Panc1 (cell line): ENCODE data around the gene COPZ2. TPM values are rescaled to one million over a fixed set of nuclear protein-coding genes. Genes with fewer than 3 reads are reported as not detected.

ENCODE experiments used
- ATAC-seq: fragments of 200-7000 bp; cut with Tn5 transposase; 2 replicates; pipeline ENCODE4 v1.9.1; 2020; ENCODE audit warnings: mild to moderate bottlenecking, moderate library complexity
- BruUV-seq: library from RNA; stranded (reverse); fragments of 400-500 nt; replicated peaks from 2 replicates; lab custom pipeline; 2021; lab: Mats Ljungman, UMichigan
- CTCF ChIA-PET: fragments of 300-600 bp; sonication (Branson Sonifier 250); formaldehyde crosslinking; loops from one replicate; lab custom pipeline; 2022; ENCODE audit warnings: antibody characterized with exemption; lab: Charles Lee
- POLR2A ChIA-PET: fragments of 300-600 bp; sonication (Branson Sonifier 250); formaldehyde crosslinking; loops from one replicate; lab custom pipeline; 2022; ENCODE audit warnings: antibody characterized with exemption; lab: Charles Lee
- DNase-seq: peaks from one replicate; pipeline ENCODE4 v3.0.0-alpha.2; 2010; ENCODE audit warnings: low read depth, low spot score
- H3K27ac ChIP-seq: 2 replicates; pipeline ENCODE4 v1.5.1; 2011; ENCODE audit warnings: mild to moderate bottlenecking, low read length, inconsistent platforms
- H3K27me3 ChIP-seq: fragments of 200-500 bp; sonication (Bioruptor generic); 2 replicates; pipeline ENCODE4 v1.6.0; 2014; ENCODE audit warnings: low read length, inconsistent platforms; ENCODE audit not compliant: control insufficient read depth, insufficient read depth
- H3K36me3 ChIP-seq: fragments of 200-500 bp; sonication (Bioruptor generic); 2 replicates; pipeline ENCODE4 v1.5.1; 2014; ENCODE audit warnings: inconsistent platforms, mild to moderate bottlenecking, low read length, moderate library complexity; ENCODE audit not compliant: control insufficient read depth, insufficient read depth
- H3K4me1 ChIP-seq: 2 replicates; pipeline ENCODE4 v1.5.1; 2011; ENCODE audit warnings: inconsistent platforms, mild to moderate bottlenecking, low read length, moderate library complexity; ENCODE audit not compliant: control insufficient read depth, insufficient read depth
- H3K4me3 ChIP-seq, 2 experiments: 2 replicates each; pipeline ENCODE4 v1.5.1; 2011 to 2012; ENCODE audit warnings: low read depth in 2 of 2, low read length in 2 of 2, mild to moderate bottlenecking in 2 of 2, inconsistent platforms in 1 of 2, moderate library complexity in 1 of 2
- H3K9me3 ChIP-seq: fragments of 200-500 bp; sonication (Bioruptor generic); 2 replicates; pipeline ENCODE4 v1.5.1; 2014; ENCODE audit warnings: low read depth, mild to moderate bottlenecking, inconsistent platforms, low read length, moderate library complexity; ENCODE audit not compliant: control insufficient read depth, insufficient read depth
- POLR2AphosphoS5 ChIP-seq: IDR thresholded peaks from 2 replicates; pipeline ENCODE4 v1.6.1; 2012; ENCODE audit warnings: mild to moderate bottlenecking, low read depth, low read length, moderate library complexity
- SIN3A ChIP-seq: IDR thresholded peaks from 2 replicates; pipeline ENCODE4 v1.6.1; 2012; ENCODE audit warnings: low read depth, mild to moderate bottlenecking, low read length, moderate library complexity, borderline replicate concordance; ENCODE audit not compliant: insufficient read depth
- TCF7L2 ChIP-seq: IDR thresholded peaks from 2 replicates; pipeline ENCODE4 v1.6.1; 2011; ENCODE audit warnings: mild to moderate bottlenecking, low read depth, low read length, inconsistent platforms
- in situ Hi-C: cut with HindIII; loops from 2 replicates; pipeline ENCODE4 v1.10.0; 2016; ENCODE audit warnings: low sequenced_read_pairs, low pct_unique_long_range_greater_than_20kb
- intact Hi-C: fragments of 100-400 bp; cut with micrococcal nuclease; formaldehyde crosslinking; loops from one replicate; pipeline ENCODE4 v1.10.0; 2022; ENCODE audit not compliant: unreplicated experiment
- total RNA-seq: library from RNA; stranded (reverse); gene quantifications from one replicate; pipeline ENCODE4 v1.2.1, GENCODE V29; 2021; ENCODE audit not compliant: unreplicated experiment
- TF ChIP-seq, protein P1 (sequence below), 2 experiments: IDR thresholded peaks; 2 replicates each; pipeline ENCODE4 v1.6.1; 2011 to 2012; ENCODE audit warnings: low read depth in 2 of 2, control low read depth in 1 of 2, low read length in 1 of 2, mild to moderate bottlenecking in 1 of 2, moderate library complexity in 1 of 2; ENCODE audit not compliant: insufficient read depth in 1 of 2
- TF ChIP-seq, protein P2 (sequence below): fragments of 450-650 bp; IDR thresholded peaks from 2 replicates; pipeline ENCODE4 v1.5.1; 2017; ENCODE audit warnings: mild to moderate bottlenecking

COPZ2 gene
- total RNA-seq, 1 experiment from 2014 or later, result 5.4 TPM

DNA sequence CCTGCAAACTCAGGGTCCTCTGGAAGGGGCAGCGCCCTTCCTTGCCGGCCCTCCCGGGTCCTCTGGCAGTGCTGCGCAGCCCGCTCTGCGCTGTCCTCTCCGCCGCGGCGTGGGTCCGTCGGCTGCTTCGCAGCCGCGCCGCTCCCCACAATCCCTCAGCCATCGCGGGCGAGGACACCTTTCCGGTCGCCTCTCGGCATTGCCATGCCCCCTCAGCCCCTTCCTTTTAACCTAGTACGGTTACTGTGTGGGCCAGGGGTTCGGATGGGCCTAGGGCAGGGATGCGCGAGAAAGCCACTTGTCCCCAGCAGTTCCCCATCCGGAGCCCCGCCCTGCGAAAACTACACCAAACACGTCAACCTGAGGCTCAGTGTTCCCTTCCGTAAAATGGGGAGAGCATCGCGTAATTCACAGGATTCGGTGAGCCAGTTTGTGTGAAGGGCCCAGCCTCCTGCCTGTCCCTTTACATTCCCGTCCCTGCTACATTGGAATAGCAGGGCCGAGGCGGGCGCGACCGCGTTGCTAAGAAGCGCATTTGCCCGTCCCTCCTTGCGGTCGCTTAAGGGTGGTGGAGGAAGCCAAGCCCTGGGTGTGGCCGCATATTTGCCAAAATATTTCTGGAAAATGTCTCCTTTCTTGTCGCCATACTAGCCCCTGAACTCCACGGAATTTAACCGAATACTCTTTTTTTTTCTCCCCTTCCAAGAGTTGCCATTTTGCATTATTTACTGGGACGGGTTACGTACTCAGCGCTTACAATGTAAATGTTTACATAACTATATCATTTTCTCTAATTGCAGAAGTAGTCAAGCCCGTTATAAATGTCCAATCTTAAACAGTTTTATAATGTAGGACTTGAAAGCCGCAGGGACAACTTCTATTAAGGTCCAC, 13.2 kb downstream of the COPZ2 start:
- ATAC-seq, result peak; percentile 26
- in situ Hi-C loops, result no loop called here
- intact Hi-C loops, result loop anchor here (10.0 kb wide), 1 partner anchor 590 kb away; the partner anchor contains the start of genes HOXB7 and HOXB8
- Histone ChIP-seq H3K27ac (peak overlapping the region; percentile 76), H3K4me1 (peaks cover 27% of the 10 kb centered on the region), H3K4me3 (peak overlapping the region; percentile 61 to 78), H3K36me3 (no peaks in the 10 kb centered on the region), H3K27me3 (no peaks in the 10 kb centered on the region), H3K9me3 (no peaks in the 10 kb centered on the region)
- CTCF ChIA-PET, result interaction anchor here (0.5 to 1.1 kb wide), 10 partner anchors 12 to 594 kb away, joined by 3 to 11 read pairs (median 4); no protein-coding TSS in a partner anchor
- DNase-seq, result peak; percentile 54
- TF ChIP-seq, protein P1, sequence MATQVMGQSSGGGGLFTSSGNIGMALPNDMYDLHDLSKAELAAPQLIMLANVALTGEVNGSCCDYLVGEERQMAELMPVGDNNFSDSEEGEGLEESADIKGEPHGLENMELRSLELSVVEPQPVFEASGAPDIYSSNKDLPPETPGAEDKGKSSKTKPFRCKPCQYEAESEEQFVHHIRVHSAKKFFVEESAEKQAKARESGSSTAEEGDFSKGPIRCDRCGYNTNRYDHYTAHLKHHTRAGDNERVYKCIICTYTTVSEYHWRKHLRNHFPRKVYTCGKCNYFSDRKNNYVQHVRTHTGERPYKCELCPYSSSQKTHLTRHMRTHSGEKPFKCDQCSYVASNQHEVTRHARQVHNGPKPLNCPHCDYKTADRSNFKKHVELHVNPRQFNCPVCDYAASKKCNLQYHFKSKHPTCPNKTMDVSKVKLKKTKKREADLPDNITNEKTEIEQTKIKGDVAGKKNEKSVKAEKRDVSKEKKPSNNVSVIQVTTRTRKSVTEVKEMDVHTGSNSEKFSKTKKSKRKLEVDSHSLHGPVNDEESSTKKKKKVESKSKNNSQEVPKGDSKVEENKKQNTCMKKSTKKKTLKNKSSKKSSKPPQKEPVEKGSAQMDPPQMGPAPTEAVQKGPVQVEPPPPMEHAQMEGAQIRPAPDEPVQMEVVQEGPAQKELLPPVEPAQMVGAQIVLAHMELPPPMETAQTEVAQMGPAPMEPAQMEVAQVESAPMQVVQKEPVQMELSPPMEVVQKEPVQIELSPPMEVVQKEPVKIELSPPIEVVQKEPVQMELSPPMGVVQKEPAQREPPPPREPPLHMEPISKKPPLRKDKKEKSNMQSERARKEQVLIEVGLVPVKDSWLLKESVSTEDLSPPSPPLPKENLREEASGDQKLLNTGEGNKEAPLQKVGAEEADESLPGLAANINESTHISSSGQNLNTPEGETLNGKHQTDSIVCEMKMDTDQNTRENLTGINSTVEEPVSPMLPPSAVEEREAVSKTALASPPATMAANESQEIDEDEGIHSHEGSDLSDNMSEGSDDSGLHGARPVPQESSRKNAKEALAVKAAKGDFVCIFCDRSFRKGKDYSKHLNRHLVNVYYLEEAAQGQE (IDR thresholded peaks at IDR 0.05; ENCODE audit: insufficient read depth in 1 of 2, low read depth in 2 of 2, low read length in 1 of 2), result no peak
- TF ChIP-seq POLR2AphosphoS5 (no peak), TCF7L2 (0 out of 2 replicates have a peak, but pooled peaks have one; percentile 37)
- TF ChIP-seq, protein P2, sequence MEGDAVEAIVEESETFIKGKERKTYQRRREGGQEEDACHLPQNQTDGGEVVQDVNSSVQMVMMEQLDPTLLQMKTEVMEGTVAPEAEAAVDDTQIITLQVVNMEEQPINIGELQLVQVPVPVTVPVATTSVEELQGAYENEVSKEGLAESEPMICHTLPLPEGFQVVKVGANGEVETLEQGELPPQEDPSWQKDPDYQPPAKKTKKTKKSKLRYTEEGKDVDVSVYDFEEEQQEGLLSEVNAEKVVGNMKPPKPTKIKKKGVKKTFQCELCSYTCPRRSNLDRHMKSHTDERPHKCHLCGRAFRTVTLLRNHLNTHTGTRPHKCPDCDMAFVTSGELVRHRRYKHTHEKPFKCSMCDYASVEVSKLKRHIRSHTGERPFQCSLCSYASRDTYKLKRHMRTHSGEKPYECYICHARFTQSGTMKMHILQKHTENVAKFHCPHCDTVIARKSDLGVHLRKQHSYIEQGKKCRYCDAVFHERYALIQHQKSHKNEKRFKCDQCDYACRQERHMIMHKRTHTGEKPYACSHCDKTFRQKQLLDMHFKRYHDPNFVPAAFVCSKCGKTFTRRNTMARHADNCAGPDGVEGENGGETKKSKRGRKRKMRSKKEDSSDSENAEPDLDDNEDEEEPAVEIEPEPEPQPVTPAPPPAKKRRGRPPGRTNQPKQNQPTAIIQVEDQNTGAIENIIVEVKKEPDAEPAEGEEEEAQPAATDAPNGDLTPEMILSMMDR, result peak; percentile 10; the same call in 1 of the 2 replicates
- POLR2A ChIA-PET, result no interaction called here
- no TSS peak for BruUV-seq

DNA sequence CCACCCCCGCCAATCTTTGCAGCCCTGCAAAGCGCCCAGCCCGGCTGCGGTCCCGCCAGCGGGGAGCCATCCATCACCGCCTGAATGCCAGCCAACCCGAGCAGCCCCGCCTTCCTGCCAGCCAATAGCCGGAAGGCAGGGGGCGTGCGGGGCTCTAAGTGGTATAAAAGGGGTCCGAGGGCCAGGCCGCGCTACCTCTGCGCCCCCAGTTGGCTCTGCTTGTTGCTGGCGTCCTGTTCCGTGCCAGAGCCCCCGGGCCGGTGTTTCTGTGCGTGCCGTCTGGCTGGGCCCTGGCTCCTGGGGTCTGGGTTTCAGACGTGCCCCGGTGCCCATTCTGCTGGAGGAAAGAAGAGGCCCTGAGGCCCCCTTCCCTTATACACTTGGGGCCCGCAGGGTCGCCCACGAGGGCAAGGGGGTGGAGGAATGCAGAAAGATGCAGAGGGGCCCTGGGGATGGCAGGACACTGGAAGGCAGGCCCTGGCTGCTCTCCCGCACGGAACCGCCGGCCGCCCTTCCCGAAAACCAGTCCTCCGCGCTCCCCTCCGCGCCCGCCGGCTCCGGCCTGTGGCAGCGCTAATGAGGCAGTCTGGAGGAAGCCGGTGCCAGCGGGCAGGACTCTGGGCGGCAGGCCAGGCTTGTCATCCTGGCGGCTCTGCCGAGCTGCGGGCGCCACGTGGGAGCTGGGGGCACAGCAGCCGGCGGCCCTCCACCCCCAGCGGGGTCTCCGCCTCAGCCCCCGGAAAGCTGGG, 14.0 kb downstream of the COPZ2 start:
- Histone ChIP-seq H3K27me3 (no peaks in the 10 kb centered on the region), H3K36me3 (no peaks in the 10 kb centered on the region), H3K4me1 (peaks cover 27% of the 10 kb centered on the region), H3K4me3 (peak overlapping the region; percentile 61 to 78), H3K9me3 (no peaks in the 10 kb centered on the region), H3K27ac (peak overlapping the region; percentile 76)
- CTCF ChIA-PET, result interaction anchor here (0.5 to 1.0 kb wide), 2 partner anchors 20 to 92 kb away, joined by 3 read pairs; no protein-coding TSS in a partner anchor
- no TSS peak for BruUV-seq
- ATAC-seq (peak; percentile 73), DNase-seq (peak; percentile 20)
- intact Hi-C loops, result loop anchor here (10.0 kb wide), 1 partner anchor 591 kb away; the partner anchor contains the start of genes HOXB7 and HOXB8
- in situ Hi-C loops, result no loop called here
- TF ChIP-seq, protein P2, result peak; percentile 63
- TF ChIP-seq, protein P1 (IDR thresholded peaks at IDR 0.05; ENCODE audit: insufficient read depth in 1 of 2, low read depth in 2 of 2, low read length in 1 of 2), result 0 out of 4 replicates have a peak, but pooled peaks of 1 of the 2 experiments have one; percentile 8
- TF ChIP-seq TCF7L2 (peak; percentile 72), POLR2AphosphoS5 (no peak), SIN3A (0 out of 2 replicates have a peak, but pooled peaks have one; percentile 63)
- POLR2A ChIA-PET, result interaction anchor here (0.8 kb wide), 1 partner anchor 128 kb away, joined by 10 read pairs; no protein-coding TSS in a partner anchor
